Left kidney (tissue), 2 donors: ENCODE measurements around the gene GALNTL6. TPM values are rescaled to one million over a fixed set of nuclear protein-coding genes. Genes with fewer than 3 reads are reported as not detected.

ENCODE experiments used
- DNase-seq: peaks from one replicate; pipeline ENCODE4 v3.0.0-alpha.2; 2013
- polyA plus RNA-seq: library from polyadenylated mRNA; unstranded; fragments of 120-200 nt; gene quantifications from one replicate; pipeline ENCODE4 v1.2.1, GENCODE V29; 2013; ENCODE audit not compliant: insufficient read length

GALNTL6 gene
- polyA plus RNA-seq, 1 donor = 0.78 TPM

DNA sequence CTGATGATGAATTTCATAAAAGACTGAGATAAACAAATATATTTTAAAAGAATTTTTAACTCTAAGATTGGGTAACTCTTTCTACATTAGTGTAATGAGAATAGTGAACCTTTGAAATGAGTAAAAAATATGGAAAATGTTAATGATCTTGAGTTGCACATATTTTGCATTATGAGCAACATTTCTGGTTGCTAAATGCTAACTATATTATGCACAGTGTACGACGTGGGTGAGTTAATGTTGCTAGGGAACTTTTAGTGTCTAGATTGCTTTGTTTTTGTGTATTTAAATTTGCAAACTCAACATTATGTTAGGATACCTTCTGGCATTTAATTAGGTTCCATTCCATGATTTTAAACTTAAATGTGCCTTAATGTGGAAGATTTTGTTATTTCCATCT lies 742.5 kb downstream of the GALNTL6 start:
- no peak for DNase-seq

DNA sequence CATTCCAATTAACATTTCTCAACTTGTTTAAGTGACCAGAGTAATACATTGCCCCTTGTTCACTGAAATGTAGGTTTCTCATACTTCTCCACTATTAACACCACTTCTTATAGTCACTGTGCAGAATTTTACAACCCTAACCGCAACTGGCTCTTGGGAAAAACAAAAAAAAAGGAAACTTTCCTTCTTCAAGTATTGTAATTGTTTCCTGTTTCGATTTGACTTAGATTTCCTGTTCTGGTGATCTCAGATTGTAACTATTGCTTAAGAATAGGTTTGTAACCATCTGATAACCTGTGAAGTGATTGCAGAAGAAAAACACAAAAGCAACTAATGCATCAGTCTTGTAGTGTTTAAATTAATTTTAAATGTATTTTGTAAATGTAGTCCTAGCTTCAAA lies 760.7 kb downstream of the GALNTL6 start:
- DNase-seq = no peak

DNA sequence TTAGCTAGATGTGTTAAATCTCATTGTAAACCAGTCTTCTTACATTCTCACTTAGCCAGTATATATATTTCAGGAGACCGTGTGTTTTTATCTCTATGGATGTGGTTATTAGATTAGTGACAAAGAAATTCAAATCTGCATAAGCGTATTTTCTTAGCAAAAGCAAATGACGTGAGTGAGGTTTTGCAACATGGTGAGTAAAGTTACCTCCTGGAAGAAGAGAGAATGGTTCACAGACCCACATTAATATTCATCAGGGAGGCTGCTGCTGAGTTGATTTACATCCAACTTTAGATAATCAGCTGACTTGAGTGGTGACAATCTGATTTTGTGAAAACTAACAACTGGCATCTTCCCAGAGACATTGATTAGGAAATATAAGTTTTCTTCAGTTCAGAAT lies 765.5 kb downstream of the GALNTL6 start:
- DNase-seq = no peak

DNA sequence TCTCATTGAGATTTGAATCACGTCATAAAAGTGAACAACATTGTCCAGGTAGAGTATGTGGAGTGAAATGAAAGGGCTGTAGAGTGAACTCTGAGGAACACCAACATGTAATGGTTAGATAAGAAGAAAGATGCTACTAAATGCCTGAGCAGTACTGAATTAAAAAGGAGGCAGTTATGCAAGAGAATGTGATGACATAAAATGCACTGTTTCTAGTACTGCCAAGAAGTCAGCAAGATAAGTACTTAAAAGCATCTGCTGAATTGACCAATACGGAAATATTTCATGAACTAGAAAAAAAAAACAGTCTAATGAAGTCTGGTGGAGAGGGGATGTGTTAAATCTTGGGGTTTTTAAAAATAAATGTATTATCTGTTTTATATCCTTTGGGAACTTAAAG lies 771.6 kb downstream of the GALNTL6 start:
- no peak for DNase-seq

DNA sequence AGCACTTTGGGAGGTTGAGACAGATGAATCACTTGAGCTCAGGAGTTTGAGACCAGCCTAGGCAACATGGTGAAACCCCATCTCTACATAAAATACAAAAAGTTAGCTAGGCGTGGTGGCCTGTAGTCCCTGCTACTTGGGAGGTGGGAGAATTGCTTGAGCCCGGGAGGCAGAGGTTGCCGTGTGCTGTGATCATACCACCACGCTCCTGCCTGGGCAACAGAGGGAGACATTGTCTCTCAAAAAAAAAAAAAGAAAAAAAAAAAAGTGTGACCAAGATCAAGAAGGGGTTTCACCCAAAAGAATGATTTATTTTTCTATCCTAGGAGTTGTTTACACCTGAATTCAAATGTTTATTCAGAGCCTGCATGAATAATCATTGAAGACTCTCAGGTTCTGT lies 783.0 kb downstream of the GALNTL6 start:
- no peak for DNase-seq

DNA sequence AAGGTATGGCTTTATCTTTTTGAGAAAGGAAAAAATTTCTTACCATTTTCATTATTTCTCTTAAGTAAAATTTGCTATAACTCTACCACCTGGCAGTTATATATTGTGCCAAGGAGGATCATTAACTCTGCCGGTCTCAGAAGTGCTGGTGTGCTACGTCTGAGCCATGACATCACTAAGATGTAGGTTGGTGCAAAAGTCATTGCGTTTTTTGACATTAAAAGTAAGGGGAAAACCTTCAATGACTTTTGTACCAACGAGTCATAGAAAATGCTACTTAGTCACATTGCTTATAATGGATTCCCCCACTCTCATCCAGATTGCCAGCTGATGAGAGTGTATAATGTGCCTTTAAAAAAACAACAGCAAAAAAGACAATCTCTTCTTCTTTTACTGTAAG lies 786.4 kb downstream of the GALNTL6 start:
- DNase-seq = no peak

DNA sequence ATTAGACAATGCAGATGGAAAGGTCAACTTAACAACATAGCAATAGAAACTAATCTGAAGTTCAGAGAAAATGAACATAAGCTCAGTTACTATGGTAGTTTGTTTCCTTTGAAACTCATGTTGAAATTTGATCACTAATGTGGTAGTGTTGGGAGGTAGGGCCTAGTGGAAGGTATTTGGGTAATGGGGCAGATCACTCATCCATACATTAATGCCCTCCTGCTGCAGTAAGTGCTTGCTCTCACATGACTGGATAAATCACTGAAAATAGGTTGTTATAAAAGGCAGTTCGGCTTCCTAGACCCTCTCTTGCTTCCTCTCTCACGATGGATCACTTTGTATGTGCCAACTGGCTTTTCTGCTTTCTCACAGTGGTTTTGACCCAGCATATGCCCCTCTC lies 788.0 kb downstream of the GALNTL6 start:
- peak; percentile 5 for DNase-seq

DNA sequence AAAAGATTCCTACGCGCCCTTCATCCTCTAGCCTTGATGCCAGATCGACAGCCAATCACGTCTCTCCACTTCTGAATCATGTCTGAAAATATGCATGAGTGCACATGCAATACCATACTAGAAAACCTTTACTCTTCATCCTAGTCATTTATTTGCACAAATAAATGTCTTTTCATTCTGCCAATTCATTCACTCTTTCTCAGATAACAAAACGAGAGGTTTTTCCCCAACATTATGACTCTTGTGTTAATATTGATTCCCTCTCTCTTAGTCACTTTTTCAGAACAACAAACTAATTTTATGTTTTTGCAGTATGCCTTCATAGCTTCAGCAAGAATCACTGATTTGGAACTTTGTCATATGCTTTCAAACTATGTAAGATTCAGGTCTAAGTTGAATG lies 806.0 kb downstream of the GALNTL6 start:
- DNase-seq = no peak

DNA sequence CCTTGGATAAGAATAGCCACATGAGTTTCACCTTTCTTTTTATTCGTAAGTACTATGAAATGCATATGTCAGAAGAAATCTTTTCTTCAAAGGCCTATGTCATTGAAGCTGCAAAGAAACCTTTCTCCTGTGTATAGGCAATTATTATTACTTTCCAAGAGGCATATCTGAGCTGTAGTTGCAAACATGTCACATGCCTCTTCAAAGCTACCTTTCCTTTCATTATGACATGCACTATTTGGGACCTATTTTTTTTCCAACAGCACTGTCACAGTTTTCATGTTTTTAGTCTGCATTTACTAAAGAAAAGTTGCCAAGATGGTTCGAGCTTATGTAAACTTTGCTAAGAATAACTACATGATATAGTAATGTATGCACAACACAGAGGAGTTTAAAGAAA lies 806.6 kb downstream of the GALNTL6 start:
- DNase-seq = no peak

DNA sequence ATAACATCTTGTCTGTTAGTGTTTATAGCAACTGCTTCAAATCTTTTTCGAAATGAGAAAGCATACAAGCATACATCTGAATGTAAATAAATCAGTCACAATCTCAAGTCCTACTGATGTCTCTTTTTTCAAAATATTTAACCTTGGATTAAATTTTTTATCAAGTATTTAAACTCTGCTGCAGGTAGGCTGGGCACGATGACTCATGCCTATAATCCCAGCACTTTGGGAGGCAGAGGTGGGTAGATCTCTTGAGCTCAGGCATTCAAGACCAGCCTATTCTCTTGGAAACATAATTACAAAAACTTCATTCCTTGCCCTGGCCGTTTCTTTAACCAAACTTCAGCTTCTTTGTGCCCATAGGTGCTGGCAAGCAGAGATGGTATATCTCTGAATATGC lies 815.1 kb downstream of the GALNTL6 start:
- no peak for DNase-seq

DNA sequence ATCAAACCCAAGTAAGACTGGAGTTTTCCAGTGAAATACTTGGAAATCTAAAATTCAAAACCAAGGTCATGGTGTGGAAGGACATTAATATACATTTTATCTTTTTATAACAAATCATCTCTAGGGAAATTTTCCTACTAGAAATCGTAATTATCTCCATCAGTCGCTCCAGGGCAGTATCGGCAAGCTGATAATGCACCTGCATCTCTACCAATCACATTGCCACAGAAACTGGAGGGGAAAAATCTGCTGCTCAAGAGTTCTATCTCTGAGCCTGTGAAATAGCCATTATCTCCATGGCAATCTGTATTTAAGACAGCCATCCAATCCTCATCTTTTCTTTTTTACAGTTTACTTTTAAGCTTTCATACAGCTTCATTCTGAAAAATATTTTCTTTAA lies 817.1 kb downstream of the GALNTL6 start:
- no peak for DNase-seq

DNA sequence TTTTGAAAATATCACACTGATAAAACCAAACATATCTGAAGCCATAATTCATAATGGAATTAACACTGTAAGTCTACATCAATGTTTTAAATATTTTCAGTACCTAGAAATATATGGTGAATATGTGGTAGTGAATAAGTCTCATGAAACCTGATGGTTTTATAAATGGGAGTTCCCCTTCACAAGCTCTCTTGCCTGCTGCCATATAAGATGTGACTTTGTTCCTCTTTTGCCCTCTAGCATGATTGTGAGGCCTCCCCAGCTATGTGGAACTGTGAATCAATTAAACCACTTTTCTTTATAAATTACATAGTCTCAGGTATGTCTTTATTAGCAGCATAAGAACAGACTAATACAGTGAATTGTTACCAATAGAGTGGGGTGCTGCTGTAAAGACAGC lies 818.6 kb downstream of the GALNTL6 start:
- no peak for DNase-seq

DNA sequence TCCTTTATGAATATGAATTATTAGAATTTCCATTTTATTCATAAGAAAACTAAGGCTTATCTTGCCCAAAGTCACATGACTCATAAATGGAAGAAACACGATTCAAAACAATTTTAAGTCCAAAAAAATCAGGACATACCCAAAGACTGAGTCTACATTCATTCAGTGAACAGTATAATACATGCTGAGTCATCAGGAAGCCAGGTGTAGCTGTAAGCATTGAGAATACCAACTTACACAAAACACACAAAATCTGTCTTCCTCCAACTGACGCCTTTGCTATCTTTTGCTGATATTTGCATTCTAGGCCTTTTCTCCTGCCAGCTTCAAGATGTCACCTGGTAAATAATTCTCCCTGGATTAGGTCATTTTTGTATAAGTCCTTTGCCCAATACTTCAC lies 835.3 kb downstream of the GALNTL6 start:
- no peak for DNase-seq

DNA sequence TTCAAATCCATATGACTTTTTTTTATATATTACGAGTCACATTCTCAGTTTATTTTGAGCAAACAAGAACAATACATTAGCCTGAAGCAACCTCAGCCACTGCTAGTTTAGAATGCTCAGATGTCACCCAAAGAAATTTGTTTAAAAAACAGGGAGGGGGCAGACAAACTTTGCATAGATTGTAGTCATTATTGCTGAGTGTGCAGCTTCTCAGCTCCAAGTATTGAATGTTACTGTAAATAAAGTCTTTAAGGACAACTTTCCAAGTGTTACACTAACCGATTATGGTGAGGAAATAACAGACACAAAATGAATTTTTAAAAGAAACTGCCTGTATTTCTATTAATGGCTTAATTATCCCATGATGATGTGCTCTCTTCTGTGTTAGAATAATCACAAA lies 835.9 kb downstream of the GALNTL6 start:
- no peak for DNase-seq

DNA sequence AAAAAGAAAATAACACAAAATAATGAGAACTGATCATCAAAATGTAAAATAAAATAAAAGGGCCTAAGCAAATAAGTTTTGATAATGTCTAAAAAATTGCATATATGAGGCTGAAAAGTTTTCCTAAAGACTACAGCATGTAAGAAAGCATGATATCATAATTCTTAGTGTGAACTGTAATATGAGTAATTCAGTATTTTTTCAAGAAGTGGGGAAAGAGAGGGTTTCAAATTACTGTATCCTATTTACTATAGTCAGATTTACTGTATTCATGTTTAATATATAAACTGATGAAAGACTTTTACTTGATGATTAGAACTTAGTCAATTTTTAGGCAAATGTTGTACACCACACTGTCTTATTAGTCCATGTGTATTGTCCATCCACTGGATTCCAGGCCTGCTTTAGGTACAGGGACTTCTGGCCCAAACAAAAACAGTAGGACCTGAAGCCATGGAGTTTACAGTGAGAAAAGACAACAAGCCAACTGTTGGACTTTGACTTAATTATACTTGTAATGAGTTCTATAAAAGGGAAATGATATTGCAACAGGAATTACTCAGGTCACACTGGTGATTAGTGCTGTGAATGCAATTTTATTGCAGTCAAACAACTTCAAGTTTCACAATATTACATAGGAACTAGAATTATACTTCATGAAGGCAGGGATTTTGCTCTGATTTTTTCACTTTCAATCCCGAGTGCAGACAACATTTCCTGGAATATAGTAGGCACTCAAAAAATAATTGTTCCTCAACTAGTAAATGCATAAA lies 837.7 kb downstream of the GALNTL6 start:
- DNase-seq = no peak

DNA sequence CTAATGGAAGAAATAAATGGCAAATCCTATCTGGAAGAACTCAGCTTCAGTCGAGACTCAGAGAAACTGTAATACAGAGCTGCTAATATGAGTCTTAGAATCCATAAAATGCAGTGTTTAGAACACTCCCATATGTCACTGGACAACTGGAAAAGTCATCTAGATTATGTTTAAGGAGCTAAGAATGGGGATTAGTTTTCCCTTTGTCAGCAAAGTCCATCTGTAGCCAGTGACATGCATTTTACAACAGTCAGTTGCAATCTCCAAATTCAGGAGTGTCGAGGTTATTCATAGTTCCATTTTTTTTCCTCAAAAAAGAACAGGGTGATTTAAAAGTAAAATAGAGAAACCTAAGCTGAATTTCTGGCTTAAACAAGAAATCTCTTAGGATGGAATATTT lies 838.8 kb downstream of the GALNTL6 start:
- no peak for DNase-seq

DNA sequence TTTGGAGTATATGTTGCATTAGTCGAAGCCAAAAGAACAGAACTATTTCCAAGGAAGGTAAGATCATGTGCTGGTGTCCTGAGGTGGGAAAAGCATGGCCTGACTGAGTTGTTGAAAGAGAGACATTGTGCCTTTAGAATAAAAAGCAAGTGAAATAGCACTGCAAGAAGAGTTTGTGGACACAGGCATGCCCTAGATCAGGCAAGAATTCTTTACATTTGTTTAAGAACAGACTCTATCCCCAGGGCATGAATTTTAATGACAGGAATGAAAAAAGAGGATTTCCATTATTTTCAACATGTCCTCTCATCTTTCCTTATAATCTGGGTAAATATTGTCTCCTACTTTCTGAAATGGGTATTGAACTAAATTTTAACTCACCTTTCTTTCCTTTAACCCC lies 839.2 kb downstream of the GALNTL6 start:
- no peak for DNase-seq

DNA sequence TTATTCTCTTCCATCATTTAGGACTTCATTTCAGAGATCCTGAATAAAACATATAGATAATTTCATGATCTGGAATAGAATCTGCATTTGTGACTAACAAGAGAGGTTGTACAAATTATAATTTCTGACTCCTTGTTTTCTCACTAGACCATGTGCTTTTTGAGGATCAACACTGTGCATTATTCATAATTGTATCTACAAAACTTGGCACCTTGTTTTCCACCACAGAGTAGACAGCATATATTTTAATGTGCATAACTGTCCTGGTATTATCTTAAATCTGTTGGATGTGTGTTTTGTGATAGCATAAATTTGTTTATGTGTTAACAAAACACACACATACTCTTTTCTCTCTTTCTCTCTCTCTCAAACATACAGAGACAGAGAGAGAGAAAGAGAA lies 840.5 kb downstream of the GALNTL6 start:
- no peak for DNase-seq

DNA sequence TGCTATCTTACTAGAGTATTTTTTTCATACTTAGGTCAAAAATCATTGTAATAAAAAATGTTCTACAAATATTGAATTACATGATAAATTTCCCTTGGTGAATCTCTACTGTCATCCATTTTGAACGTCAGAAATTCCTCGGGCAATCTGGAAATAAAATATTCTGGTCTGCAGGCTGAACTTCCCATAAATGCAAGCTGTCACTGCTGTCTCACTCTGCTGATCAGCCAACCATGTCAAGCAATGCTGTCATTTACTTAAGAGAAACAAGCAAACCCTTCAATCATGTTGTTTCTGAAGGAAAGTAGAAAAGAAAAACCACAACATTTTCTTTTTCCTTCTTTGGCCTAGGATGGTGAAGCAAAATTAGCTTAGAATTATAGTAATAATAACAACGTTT lies 841.3 kb downstream of the GALNTL6 start:
- peak; percentile 13 for DNase-seq

DNA sequence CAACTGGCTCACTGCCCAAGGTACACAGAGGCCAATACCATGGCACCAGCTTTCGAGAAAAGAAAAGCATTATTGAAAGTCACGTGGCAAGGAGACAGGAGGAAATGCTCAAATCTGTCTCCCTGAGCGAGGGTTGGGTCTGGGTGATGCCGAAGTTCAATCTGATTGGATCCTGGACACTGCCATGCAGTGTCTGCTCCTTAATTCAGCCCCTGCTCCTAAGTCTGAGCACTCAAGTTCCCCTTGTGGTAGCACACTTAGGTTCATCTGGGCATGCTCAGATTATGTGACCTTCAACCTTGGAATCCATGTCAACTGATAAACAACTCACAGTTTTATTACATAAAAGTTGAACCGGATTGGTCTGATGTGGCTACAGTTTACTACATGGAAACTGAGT lies 842.9 kb downstream of the GALNTL6 start:
- DNase-seq = no peak

DNA sequence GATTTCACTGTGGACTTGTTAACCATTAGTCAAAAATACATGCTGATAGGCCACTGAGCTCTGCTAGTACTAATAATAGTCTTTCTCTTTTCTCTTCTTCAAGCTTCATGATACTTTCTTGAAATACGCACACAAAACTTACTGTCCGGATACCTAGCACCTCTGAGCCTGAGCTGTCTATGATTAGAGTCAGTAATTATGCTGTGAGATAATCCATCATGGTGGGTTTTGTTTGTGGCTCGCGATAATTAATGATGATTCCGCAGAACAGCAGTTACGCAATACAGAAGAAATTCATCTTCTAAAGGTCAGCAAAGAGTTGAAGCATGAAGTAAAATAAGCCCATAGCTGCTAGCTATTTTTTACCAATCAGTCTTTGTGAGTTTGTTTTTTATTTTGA lies 843.9 kb downstream of the GALNTL6 start:
- no peak for DNase-seq

DNA sequence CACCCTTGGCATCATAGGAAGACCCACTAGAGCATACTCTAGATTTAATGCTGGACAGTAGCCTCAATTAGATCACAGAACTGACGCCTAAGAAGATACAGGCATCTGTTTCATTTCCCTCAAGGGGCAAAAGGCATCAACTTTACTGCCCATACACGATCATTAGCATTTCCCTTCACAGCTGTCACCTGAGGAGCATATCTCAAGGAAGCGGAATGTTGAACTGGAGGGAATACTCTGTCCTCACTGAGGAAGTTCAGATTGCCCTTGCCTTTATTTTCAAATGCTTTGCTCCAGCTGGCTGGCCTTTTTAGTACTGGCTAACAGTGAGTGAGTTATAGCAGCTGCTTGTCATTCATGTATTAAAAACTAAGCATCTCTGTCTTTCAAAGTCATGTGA lies 847.0 kb downstream of the GALNTL6 start:
- peak; percentile 4 for DNase-seq

DNA sequence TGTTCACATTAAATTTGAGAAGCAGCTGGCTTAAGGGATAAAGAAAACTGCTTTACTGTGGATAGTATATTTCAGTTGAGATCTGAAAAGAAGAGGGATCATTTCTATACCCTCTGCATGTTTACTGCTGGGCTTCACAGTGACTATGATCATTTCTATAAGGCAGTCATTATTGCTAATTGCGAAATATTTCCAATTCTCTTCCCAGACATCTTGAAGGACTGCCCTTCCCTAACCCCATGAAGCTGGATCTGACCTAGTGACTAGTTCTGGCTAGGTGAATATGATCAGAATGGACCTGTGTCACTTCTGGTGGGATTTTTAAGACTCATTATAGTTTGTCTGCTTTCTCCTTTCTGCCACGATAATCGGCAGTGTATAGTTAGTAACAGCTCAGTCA lies 848.9 kb downstream of the GALNTL6 start:
- DNase-seq = no peak

DNA sequence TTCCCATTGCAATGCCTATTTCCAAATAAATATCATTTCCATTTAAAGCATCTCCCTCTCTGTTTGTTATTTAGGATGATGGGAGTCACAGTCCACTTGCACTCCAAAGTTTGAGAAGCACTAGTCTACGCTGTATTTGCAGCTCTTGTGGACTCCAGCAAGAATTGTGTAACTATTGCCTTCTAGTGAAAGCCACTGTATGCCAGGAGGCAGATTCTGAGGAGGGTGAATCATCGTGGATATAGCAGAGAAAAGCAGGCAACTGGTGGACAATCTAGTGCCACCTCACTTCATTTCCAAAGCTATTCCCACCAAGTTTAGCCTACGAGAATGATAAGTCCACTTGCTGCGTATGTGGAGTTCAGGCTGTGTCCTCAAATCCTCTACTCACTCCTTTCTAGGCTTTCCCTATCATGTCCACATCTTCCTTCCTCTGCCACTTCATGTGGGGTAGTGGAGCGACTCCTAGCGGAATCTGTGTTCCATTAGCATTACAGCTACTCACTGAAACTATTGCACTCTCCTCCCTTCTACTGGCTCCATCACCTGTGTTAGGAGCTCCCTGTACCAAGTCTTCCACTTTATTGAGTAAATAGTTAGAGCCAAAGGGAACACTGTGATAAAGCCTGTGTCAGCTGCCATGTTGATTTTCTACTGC lies 853.6 kb downstream of the GALNTL6 start:
- no peak for DNase-seq
